GM21526 (cell line): ENCODE results near the gene ZNF70.

Experiments
- ATAC-seq: cut with Tn5 transposase; IDR thresholded peaks from one replicate; pipeline ENCODE4 v1.9.1; 2021; ENCODE audit warnings: moderate library complexity; ENCODE audit not compliant: unreplicated experiment, low FRiP score

Gene ZNF70

DNA sequence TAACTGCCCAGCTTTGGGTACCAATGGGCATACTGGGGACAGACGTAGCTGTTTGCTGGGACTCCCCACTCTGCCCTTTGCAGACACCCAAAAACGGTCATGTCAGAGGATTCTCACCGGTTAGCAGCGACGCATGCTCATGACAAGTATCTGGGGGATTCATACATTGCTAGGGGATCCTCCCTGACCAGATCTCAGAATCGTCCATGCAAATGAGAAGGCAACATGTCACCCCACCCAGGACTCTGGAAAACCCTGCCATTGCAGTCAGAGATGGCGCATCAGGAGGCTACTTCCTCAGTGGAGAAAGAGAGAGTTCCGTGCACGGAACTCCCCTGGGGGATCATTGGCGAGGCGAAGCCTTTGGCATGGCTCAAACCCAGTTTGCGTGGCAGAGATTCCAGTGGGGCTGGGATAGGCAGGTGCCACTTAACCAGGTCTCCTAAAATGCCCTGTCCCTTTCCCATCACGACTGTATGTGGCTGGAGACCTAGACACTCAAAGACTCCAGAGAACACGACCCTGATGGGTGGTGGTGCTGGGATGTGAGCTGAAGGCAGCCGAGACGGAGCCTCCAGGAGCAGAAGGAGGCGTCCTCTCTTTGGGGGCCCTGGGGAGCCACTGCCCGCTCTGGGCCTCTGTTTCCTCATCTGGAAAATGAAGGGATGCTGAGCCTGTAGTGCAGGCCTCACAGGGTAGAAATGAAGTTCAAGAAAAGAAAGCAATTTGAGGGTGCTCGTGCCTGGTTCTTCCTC is 55.2 kb downstream of the ZNF70 start:
- no peak for ATAC-seq

DNA sequence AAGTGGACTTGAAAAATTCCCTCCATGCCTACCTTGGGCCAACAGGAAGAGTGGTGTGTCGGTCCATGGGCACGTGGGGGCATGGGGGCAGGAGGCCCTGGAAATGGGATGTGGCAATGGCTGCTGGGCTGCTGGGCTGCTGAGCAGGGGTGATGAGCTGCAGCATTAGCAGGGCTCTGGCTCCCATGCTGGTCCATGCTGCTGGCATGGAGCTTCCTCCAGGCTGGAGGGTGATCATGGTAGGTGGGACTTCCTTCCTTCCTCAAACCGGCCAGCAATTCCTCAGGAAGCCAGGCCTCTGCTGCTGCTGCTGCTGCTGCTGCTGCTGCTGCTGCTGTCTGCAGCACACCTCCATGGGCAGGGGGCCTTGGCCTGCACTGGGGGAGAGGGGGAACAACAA is 55.8 kb downstream of the ZNF70 start:
- no peak for ATAC-seq

DNA sequence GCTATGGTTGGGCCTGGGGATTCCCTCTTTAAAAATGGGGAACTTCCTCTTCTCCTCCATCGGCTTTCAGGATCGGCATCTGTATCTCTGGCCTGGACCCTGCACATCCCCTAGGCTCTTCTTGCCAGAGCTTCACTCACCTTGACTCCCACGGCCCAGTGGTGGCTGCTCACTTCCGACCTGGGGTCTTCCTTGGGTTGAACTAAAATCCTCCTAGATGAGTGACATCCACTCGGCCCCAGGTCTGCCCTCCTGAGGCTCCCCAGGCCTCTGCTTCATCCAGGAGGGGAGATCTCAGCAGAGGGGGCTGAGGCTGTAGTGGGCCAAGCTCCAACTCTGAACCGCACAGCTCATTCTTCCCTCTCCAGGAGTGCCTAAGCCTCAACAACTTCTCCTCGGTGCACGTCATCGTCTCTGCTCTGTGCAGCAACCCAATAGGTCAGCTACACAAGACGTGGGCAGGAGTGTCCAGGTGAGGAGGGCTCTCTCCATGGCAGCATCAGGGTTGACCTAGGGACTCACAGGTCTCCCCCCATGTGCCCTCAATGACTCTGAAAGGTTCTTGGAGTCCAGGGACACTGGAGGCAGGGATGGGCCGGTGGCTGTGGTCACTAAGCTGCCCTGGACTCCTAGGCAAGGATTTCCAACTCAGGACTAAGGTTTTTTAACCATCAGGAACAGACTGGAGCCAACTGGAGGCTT is 56.8 kb downstream of the ZNF70 start:
- no peak for ATAC-seq

DNA sequence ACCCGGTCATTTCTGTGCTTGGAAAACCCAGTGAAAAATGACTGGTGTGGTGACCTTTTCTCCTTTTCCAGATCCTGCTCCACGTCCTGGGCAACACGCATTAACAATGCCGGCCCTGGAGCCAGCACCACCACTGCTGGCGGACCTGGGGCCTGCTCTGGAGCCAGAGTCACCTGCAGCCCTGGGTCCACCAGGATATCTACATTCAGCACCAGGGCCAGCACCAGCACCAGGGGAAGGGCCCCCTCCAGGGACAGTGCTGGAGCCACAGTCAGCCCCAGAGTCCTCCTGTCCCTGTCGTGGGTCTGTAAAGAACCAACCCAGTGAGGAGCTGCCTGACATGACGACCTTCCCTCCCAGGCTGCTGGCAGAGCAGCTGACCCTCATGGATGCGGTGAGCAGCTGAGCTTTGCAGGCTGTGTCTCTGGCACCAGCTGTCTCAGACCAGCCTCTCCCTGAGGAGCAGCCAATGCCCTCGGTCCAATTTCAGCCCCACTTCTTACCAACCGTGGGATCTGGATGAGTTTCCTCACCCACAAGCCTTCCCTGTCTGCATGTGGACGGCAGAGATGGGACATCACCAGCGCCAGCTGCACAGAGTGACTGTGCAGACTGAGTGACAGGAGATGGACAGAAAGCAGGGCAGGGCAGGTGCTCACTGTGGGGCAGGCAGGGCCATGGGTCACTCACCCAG is 58.2 kb downstream of the ZNF70 start:
- ATAC-seq = no peak

DNA sequence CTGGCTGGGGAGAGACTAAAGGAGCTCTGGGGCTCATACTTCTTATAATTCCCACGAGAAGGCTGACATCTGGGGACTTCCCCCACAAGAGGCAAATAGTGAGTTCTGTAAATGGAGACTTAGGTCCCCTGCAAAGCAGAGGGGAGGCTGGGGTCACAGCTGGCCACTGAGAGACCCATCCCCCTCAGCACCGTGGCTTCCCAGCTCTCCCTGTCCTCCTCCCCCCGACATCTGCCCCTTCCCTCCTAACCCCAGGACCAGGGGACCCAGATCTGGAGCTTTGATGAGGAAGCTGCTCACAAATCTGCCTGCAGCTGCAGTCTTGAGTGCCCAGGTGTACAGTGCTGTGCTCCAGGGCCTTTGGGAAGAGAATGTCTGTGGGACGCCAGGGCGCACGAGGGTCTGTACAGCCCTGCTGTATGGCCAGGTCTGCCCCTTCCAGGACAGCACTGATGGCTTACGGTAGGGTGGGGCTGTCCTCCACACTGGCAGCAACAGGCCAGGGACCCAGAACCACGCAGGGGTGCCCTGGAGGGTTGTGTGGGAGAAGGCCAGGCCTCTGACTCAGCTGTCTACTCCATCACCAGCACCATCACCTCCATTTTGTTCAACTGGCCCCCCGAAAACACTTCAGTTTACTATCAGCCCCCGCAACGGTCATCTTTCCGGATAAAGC is 59.0 kb downstream of the ZNF70 start:
- ATAC-seq = no peak

DNA sequence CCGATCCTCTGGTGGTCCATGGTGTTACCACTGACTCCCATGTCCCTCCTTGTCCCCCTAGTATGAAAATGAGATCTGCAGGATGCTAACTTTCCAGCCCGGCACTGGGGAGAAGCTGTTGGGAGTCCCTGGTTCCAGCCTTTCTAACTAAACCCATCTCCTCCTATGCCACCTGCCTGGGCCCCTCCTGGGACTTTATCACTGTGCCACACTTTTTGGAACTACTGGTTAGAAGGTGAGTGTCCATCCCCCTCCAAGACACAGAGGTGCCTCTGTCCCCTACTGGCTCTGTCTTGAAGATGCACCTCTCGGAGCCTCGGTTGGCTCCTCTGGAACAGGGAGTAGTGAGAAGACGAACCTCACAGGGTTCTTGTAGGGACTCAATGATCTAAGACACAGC is 60.2 kb downstream of the ZNF70 start, which contains the start of gene RGL4:
TSS of gene RGL4 (plus strand) at position 301 of the 400 bp plus-strand sequence. CDS start 1,018 bp downstream, outside the sequence.
- ATAC-seq = no peak

DNA sequence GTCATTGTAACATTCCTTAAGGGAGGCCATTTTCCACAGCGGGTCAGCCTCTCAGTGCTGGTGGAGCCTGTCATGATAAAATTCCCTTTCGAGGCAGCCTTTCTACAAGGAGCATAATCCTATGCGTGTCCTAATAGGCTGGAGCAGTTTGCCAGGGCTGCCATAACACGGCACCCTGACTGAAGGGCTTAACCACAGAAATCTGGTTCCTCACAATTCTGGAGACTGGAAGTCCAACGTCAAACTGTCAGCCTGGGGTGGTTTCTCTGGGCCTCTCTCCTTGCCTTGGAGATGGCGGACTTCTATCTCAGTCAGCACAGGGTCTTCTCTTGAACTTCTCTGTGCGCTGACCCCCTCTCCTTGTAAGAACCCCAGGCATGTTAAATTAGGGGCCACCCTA is 61.5 kb downstream of the ZNF70 start:
- ATAC-seq = no peak
